H1 (cell line): ENCODE results near the gene PDE4D. TPM values are rescaled to one million over a fixed set of nuclear protein-coding genes. Genes with fewer than 3 reads are reported as not detected.

ENCODE experiments used
- CHD7 ChIP-seq: fragments of 300-600 bp; sonication (generic); IDR thresholded peaks from 2 replicates; pipeline ENCODE4 v1.7.1; 2012; ENCODE audit warnings: low read length, moderate library complexity, mild to moderate bottlenecking, inconsistent platforms; ENCODE audit not compliant: insufficient replicate concordance
- CTBP2 ChIP-seq: IDR thresholded peaks from 2 replicates; pipeline ENCODE4 v1.7.0; 2011; ENCODE audit warnings: borderline replicate concordance, mild to moderate bottlenecking, moderate library complexity, mixed read lengths, low read length; ENCODE audit not compliant: insufficient read depth, insufficient read length
- CTCF ChIP-seq, 3 experiments: IDR thresholded peaks; 1 replicate in 2 of 3; 2 replicates in 1 of 3; pipeline versions ENCODE4 v1.5.1 to v1.6.1; 2011; ENCODE audit warnings: low read length in 3 of 3, mild to moderate bottlenecking in 3 of 3, inconsistent platforms in 2 of 3, low read depth in 1 of 3, moderate library complexity in 1 of 3; ENCODE audit not compliant: insufficient read depth in 1 of 3; ENCODE audit errors: control extremely low read depth in 1 of 3
- EP300 ChIP-seq, 2 experiments: IDR thresholded peaks; 1 replicate in 1 of 2; 2 replicates in 1 of 2; pipeline ENCODE4 v1.6.1; 2011 to 2012; ENCODE audit warnings: low read depth in 2 of 2, low read length in 2 of 2, mild to moderate bottlenecking in 2 of 2, borderline replicate concordance in 1 of 2, inconsistent platforms in 1 of 2, moderate library complexity in 1 of 2
- RAD21 ChIP-seq, 2 experiments: IDR thresholded peaks in 1 of 2; conservative IDR thresholded peaks in 1 of 2; 2 replicates each; pipeline ENCODE4 v1.6.1; 2011; ENCODE audit warnings: low read depth in 2 of 2, low read length in 2 of 2, improper control_type of control experiment in 1 of 2, inconsistent platforms in 1 of 2, mild to moderate bottlenecking in 1 of 2, moderate library complexity in 1 of 2
- TAF1 ChIP-seq: IDR thresholded peaks from 2 replicates; pipeline ENCODE4 v1.6.1; 2011; ENCODE audit warnings: mild to moderate bottlenecking, low read depth, low read length
- TCF12 ChIP-seq: IDR thresholded peaks from 2 replicates; pipeline ENCODE4 v1.6.1; 2011; ENCODE audit warnings: low read depth, mild to moderate bottlenecking, low read length
- polyA plus RNA-seq, 7 experiments: library from polyadenylated mRNA; depleted of rRNA in 3 of 7; stranded (reverse) in 5 of 7; unstranded in 2 of 7; fragments of >200 nt in 5 of 7; fragments of 200-250 nt in 2 of 7; gene quantifications; 1 replicate in 5 of 7; 2 replicates in 1 of 7; 4 replicates in 1 of 7; pipeline versions ENCODE4 v1.2.1 to v1.2.3, GENCODE V29; 2011 to 2013; ENCODE audit warnings: missing spikeins in 2 of 7, mixed read lengths in 2 of 7
- total RNA-seq: library from RNA; stranded (reverse); fragmentation: NEBNext Ultra II Directional; extraction: Animal tissue kit (Norgen Biotek cat#: 25700); gene quantifications from 2 replicates; pipeline ENCODE4 v1.2.1, GENCODE V29; 2021

The PDE4D gene
- total and polyA plus RNA-seq, 2 of the 8 experiments (the other 6 are each of a cell fraction or from before 2014, with no cell fraction given), result 2.3 to 3.7 TPM

GRCh38 chr5:59497207-59497606 lies 396.3 kb downstream of the PDE4D start (continued):
- TF ChIP-seq CHD7, result no peak
- no peak for TF ChIP-seq CTBP2
- TF ChIP-seq TAF1, result no peak
- no peak for TF ChIP-seq CTCF (IDR thresholded peaks at IDR 0.05; ENCODE audit: control extremely low read depth in 1 of 3, insufficient read depth in 1 of 3, low read depth in 1 of 3, low read length in 3 of 3)
- TF ChIP-seq TCF12, result no peak
- no peak for TF ChIP-seq RAD21 (IDR thresholded peaks at IDR 0.05 in 1 of 2, conservative IDR thresholded peaks at IDR 0.05 in 1 of 2; ENCODE audit: low read depth in 2 of 2, low read length in 2 of 2)
- TF ChIP-seq EP300 (IDR thresholded peaks at IDR 0.05; ENCODE audit: borderline replicate concordance in 1 of 2, low read depth in 2 of 2, low read length in 2 of 2), result no peak
